HEK293 (cell line): ENCODE measurements around the gene ZNF81.

Source experiments
- CTCF ChIP-seq: fragments of 450-650 bp; formaldehyde crosslinking; IDR thresholded peaks from 2 replicates; pipeline ENCODE4 v1.5.1; 2016; ENCODE audit warnings: missing biosample characterization, missing genetic modification characterization
- REST ChIP-seq: fragments of 450-650 bp; formaldehyde crosslinking; IDR thresholded peaks from 2 replicates; pipeline ENCODE4 v1.5.1; 2016; ENCODE audit warnings: missing biosample characterization, missing genetic modification characterization
- SP2 ChIP-seq: fragments of 450-650 bp; formaldehyde crosslinking; IDR thresholded peaks from 2 replicates; pipeline ENCODE4 v1.5.1; 2016; ENCODE audit warnings: missing biosample characterization, missing genetic modification characterization
- ZBTB20 ChIP-seq: fragments of 450-650 bp; formaldehyde crosslinking; IDR thresholded peaks from 2 replicates; pipeline ENCODE4 v1.5.1; 2016; ENCODE audit warnings: missing biosample characterization, missing genetic modification characterization
- ZBTB21 ChIP-seq: fragments of 450-650 bp; formaldehyde crosslinking; IDR thresholded peaks from 2 replicates; pipeline ENCODE4 v1.5.1; 2017; ENCODE audit warnings: missing biosample characterization, missing genetic modification characterization
- ZNF174 ChIP-seq: fragments of 450-650 bp; formaldehyde crosslinking; IDR thresholded peaks from 2 replicates; pipeline ENCODE4 v1.5.0; 2017; ENCODE audit warnings: missing biosample characterization, mild to moderate bottlenecking, missing genetic modification characterization
- ZNF248 ChIP-seq: fragments of 450-650 bp; formaldehyde crosslinking; IDR thresholded peaks from 2 replicates; pipeline ENCODE4 v1.5.1; 2017; ENCODE audit warnings: missing biosample characterization, missing genetic modification characterization
- ZNF561 ChIP-seq: fragments of 450-650 bp; IDR thresholded peaks from 2 replicates; pipeline ENCODE4 v1.5.1; 2018; ENCODE audit warnings: missing biosample characterization, missing genetic modification characterization, borderline replicate concordance
- ZNF626 ChIP-seq: fragments of 450-650 bp; sonication (Bioruptor Pico); formaldehyde crosslinking; IDR thresholded peaks from 2 replicates; pipeline ENCODE4 v1.5.1; 2018; ENCODE audit warnings: missing biosample characterization, missing genetic modification characterization, inconsistent platforms
- ZNF654 ChIP-seq: fragments of 450-650 bp; formaldehyde crosslinking; IDR thresholded peaks from 2 replicates; pipeline ENCODE4 v1.5.1; 2016; ENCODE audit warnings: low read depth, missing biosample characterization, missing genetic modification characterization
- ZNF768 ChIP-seq: fragments of 450-650 bp; formaldehyde crosslinking; IDR thresholded peaks from 2 replicates; pipeline ENCODE4 v1.5.1; 2018; ENCODE audit warnings: missing biosample characterization, mild to moderate bottlenecking, missing genetic modification characterization
- ZNF792 ChIP-seq: fragments of 450-650 bp; formaldehyde crosslinking; IDR thresholded peaks from 2 replicates; pipeline ENCODE4 v1.5.1; 2016; ENCODE audit warnings: missing biosample characterization, missing genetic modification characterization
- TF ChIP-seq, protein P1 (sequence below): fragments of 450-650 bp; formaldehyde crosslinking; IDR thresholded peaks from 2 replicates; pipeline ENCODE4 v1.5.1; 2016; ENCODE audit warnings: missing biosample characterization, missing genetic modification characterization
- TF ChIP-seq, protein P2 (sequence below): fragments of 450-650 bp; formaldehyde crosslinking; IDR thresholded peaks from 2 replicates; pipeline ENCODE4 v1.5.1; 2016; ENCODE audit warnings: missing biosample characterization, missing genetic modification characterization

- TF ChIP-seq CTCF (tag by site-specific recombination) (no peak), ZNF174 (tag by site-specific recombination) (no peak), SP2 (tag by site-specific recombination) (no peak), ZNF248 (tag by site-specific recombination) (no peak), ZBTB20 (no peak), ZNF626 (tag by site-specific recombination) (no peak), REST (tag by site-specific recombination) (no peak), ZNF768 (tag by site-specific recombination) (no peak), ZBTB21 (tag by site-specific recombination) (no peak), ZNF792 (tag by site-specific recombination) (no peak), ZNF654 (tag by site-specific recombination) (no peak), ZNF561 (tag by site-specific recombination) (no peak)
- TF ChIP-seq, protein P1, sequence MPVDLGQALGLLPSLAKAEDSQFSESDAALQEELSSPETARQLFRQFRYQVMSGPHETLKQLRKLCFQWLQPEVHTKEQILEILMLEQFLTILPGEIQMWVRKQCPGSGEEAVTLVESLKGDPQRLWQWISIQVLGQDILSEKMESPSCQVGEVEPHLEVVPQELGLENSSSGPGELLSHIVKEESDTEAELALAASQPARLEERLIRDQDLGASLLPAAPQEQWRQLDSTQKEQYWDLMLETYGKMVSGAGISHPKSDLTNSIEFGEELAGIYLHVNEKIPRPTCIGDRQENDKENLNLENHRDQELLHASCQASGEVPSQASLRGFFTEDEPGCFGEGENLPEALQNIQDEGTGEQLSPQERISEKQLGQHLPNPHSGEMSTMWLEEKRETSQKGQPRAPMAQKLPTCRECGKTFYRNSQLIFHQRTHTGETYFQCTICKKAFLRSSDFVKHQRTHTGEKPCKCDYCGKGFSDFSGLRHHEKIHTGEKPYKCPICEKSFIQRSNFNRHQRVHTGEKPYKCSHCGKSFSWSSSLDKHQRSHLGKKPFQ (tag by site-specific recombination): no peak
- TF ChIP-seq, protein P2, sequence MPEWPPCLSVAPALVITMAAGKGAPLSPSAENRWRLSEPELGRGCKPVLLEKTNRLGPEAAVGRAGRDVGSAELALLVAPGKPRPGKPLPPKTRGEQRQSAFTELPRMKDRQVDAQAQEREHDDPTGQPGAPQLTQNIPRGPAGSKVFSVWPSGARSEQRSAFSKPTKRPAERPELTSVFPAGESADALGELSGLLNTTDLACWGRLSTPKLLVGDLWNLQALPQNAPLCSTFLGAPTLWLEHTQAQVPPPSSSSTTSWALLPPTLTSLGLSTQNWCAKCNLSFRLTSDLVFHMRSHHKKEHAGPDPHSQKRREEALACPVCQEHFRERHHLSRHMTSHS (tag by site-specific recombination): no peak
These were observed 29.2 kb upstream of the ZNF81 start for GRCh38 chrX:47807548-47807947.
